H9 (cell line): ENCODE results near the gene TNK2. TPM values are rescaled to one million over a fixed set of nuclear protein-coding genes. Genes with fewer than 3 reads are reported as not detected.

Experiments used
- DNase-seq: peaks from one replicate; pipeline ENCODE4 v3.0.0-alpha.2; 2017
- H2AFZ ChIP-seq: one replicate; pipeline ENCODE4 v1.6.1; 2013; ENCODE audit warnings: mild to moderate bottlenecking, low read length, control low read depth, moderate library complexity
- H2AK5ac ChIP-seq: 2 replicates; pipeline ENCODE4 v1.6.1; 2013; ENCODE audit warnings: low read length, control low read depth, mixed read lengths; ENCODE audit not compliant: insufficient read length
- H2BK120ac ChIP-seq: one replicate; pipeline ENCODE4 v1.6.1; 2013; ENCODE audit warnings: low read depth, mild to moderate bottlenecking, low read length, control low read depth, inconsistent platforms; ENCODE audit not compliant: poor library complexity, severe bottlenecking
- H2BK12ac ChIP-seq: 2 replicates; pipeline ENCODE4 v1.6.1; 2013; ENCODE audit warnings: low read length, control low read depth, mixed read lengths, low read depth; ENCODE audit not compliant: insufficient read length
- H2BK15ac ChIP-seq: 2 replicates; pipeline ENCODE4 v1.6.1; 2013; ENCODE audit warnings: low read depth, low read length, control low read depth
- H2BK20ac ChIP-seq: one replicate; pipeline ENCODE4 v1.6.1; 2013; ENCODE audit warnings: low read depth, mild to moderate bottlenecking, low read length, control low read depth, inconsistent platforms; ENCODE audit not compliant: poor library complexity, severe bottlenecking
- H2BK5ac ChIP-seq: 2 replicates; pipeline ENCODE4 v1.6.1; 2013; ENCODE audit warnings: low read length, control low read depth, mixed read lengths; ENCODE audit not compliant: insufficient read length
- H3K14ac ChIP-seq: 2 replicates; pipeline ENCODE4 v1.6.1; 2013; ENCODE audit warnings: low read length, control low read depth; ENCODE audit not compliant: insufficient read depth
- H3K18ac ChIP-seq: 2 replicates; pipeline ENCODE4 v1.6.1; 2013; ENCODE audit warnings: low read depth, mild to moderate bottlenecking, mixed read lengths, low read length, control low read depth; ENCODE audit not compliant: insufficient read length
- H3K23ac ChIP-seq: 2 replicates; pipeline ENCODE4 v1.6.1; 2013; ENCODE audit warnings: low read length, control low read depth, mixed read lengths, low read depth; ENCODE audit not compliant: insufficient read length
- H3K23me2 ChIP-seq: 2 replicates; pipeline ENCODE4 v1.6.1; 2013; ENCODE audit warnings: low read depth, mild to moderate bottlenecking, mixed read lengths, low read length, control low read depth; ENCODE audit not compliant: insufficient read length, poor library complexity, severe bottlenecking
- H3K27ac ChIP-seq: 2 replicates; pipeline ENCODE4 v1.5.1; 2013; ENCODE audit warnings: low read length, control low read depth, mixed read lengths, low read depth; ENCODE audit not compliant: insufficient read length
- H3K27me3 ChIP-seq: 2 replicates; pipeline ENCODE4 v1.6.1; 2013; ENCODE audit warnings: low read length, control low read depth, inconsistent platforms; ENCODE audit not compliant: insufficient read depth
- H3K4ac ChIP-seq: 2 replicates; pipeline ENCODE4 v1.6.1; 2013; ENCODE audit warnings: low read depth, mild to moderate bottlenecking, control low read depth, inconsistent platforms, low read length, moderate library complexity
- H3K4me1 ChIP-seq: 2 replicates; pipeline ENCODE4 v1.6.1; 2013; ENCODE audit warnings: low read length, control low read depth, inconsistent platforms; ENCODE audit not compliant: insufficient read depth
- H3K4me2 ChIP-seq: 2 replicates; pipeline ENCODE4 v1.6.1; 2013; ENCODE audit warnings: low read length, control low read depth, mixed read lengths; ENCODE audit not compliant: insufficient read length, insufficient read depth
- H3K56ac ChIP-seq: 2 replicates; pipeline ENCODE4 v1.6.1; 2013; ENCODE audit warnings: low read depth, mild to moderate bottlenecking, mixed read lengths, low read length, control low read depth; ENCODE audit not compliant: insufficient read length
- H3K79me1 ChIP-seq: 2 replicates; pipeline ENCODE4 v1.6.1; 2013; ENCODE audit warnings: low read depth, mild to moderate bottlenecking, moderate library complexity, low read length, control low read depth, inconsistent platforms; ENCODE audit not compliant: insufficient read depth, poor library complexity, severe bottlenecking
- H3K79me2 ChIP-seq: 2 replicates; pipeline ENCODE4 v1.6.1; 2013; ENCODE audit warnings: low read length, control low read depth, inconsistent platforms; ENCODE audit not compliant: insufficient read depth
- H3K9ac ChIP-seq: 2 replicates; pipeline ENCODE4 v1.6.1; 2013; ENCODE audit warnings: low read length, control low read depth, mixed read lengths; ENCODE audit not compliant: insufficient read length; ENCODE audit errors: extremely low read depth
- H3K9me3 ChIP-seq: one replicate; pipeline ENCODE4 v1.6.1; 2013; ENCODE audit warnings: low read depth, low read length, inconsistent platforms; ENCODE audit not compliant: control insufficient read depth
- H3T11ph ChIP-seq: one replicate; pipeline ENCODE4 v1.6.1; 2013; ENCODE audit warnings: mild to moderate bottlenecking, low read length, control low read depth, inconsistent platforms
- H4K20me1 ChIP-seq: one replicate; pipeline ENCODE4 v1.6.1; 2013; ENCODE audit not compliant: control insufficient read depth, insufficient read length, insufficient read depth
- H4K5ac ChIP-seq: 2 replicates; pipeline ENCODE4 v1.6.1; 2013; ENCODE audit warnings: low read depth, mild to moderate bottlenecking, mixed read lengths, low read length, control low read depth; ENCODE audit not compliant: insufficient read length
- H4K8ac ChIP-seq: replicated peaks from 2 replicates; pipeline ENCODE4 v1.6.1; 2013; ENCODE audit warnings: low read length, control low read depth, mixed read lengths, low read depth; ENCODE audit not compliant: insufficient read length
- H4K91ac ChIP-seq: 2 replicates; pipeline ENCODE4 v1.6.1; 2013; ENCODE audit warnings: low read depth, mild to moderate bottlenecking, moderate library complexity, mixed read lengths, low read length, control low read depth; ENCODE audit not compliant: insufficient read length
- H3K27ac Mint-ChIP-seq, 3 experiments: 2 replicates in 2 of 3; 3 replicates in 1 of 3; pipeline ENCODE4 v1.8.0; 2020 to 2021; ENCODE audit warnings: mixed read lengths in 3 of 3, mild to moderate bottlenecking in 1 of 3, moderate library complexity in 1 of 3
- H3K27me3 Mint-ChIP-seq: 2 replicates; pipeline ENCODE4 v1.8.0; 2021; ENCODE audit warnings: low read depth, mild to moderate bottlenecking, moderate library complexity, mixed read lengths
- H3K36me3 Mint-ChIP-seq, 3 experiments: 2 replicates in 2 of 3; 3 replicates in 1 of 3; pipeline ENCODE4 v1.8.0; 2020 to 2021; ENCODE audit warnings: low read depth in 3 of 3, mixed read lengths in 3 of 3; ENCODE audit not compliant: insufficient read depth in 1 of 3
- H3K4me1 Mint-ChIP-seq, 2 experiments: 2 replicates each; pipeline ENCODE4 v1.8.0; 2020; ENCODE audit warnings: mixed read lengths in 2 of 2
- H3K4me3 Mint-ChIP-seq, 2 experiments: 2 replicates in 1 of 2; 3 replicates in 1 of 2; pipeline ENCODE4 v1.8.0; 2020 to 2021; ENCODE audit warnings: mild to moderate bottlenecking in 2 of 2, mixed read lengths in 2 of 2, moderate library complexity in 1 of 2
- H3K9me3 Mint-ChIP-seq, 2 experiments: 2 replicates in 1 of 2; 3 replicates in 1 of 2; pipeline ENCODE4 v1.8.0; 2020; ENCODE audit warnings: mild to moderate bottlenecking in 2 of 2, mixed read lengths in 2 of 2, moderate library complexity in 1 of 2
- WGBS: extraction: QIAGEN DNeasy Blood & Tissue Kit; methylation state at CpG from one replicate; pipeline ENCODE4 v1.1.7; 2013; ENCODE audit warnings: missing lambda C conversion rate, low lambda C conversion rate, mixed read lengths; ENCODE audit not compliant: insufficient read length; ENCODE audit errors: extremely low coverage; 5-methylcytosine and 5-hydroxymethylcytosine counted together
- total RNA-seq: library from RNA; stranded (reverse); gene quantifications from 2 replicates; pipeline ENCODE4 v1.2.1, GENCODE V29; 2021
- TF ChIP-seq, protein P1 (sequence below): fragments of 200-600 bp; sonication (generic); conservative IDR thresholded peaks from 3 replicates; pipeline ENCODE4 v1.8.0; 2021; ENCODE audit warnings: antibody characterized with exemption, mild to moderate bottlenecking

Gene TNK2
- total RNA-seq, 1 experiment from 2014 or later: 34.5 TPM

- no peak overlapping the region for H3K18ac ChIP-seq
- no peak overlapping the region for H3K27ac ChIP-seq
Observed at GRCh38 chr3:195911946-195912270, 3.6 kb upstream of the TNK2 start.

More at GRCh38 chr3:195911946-195912270, 3.6 kb upstream of the TNK2 start:
- Histone ChIP-seq H3K14ac (no peak overlapping the region), H2AFZ (no peak overlapping the region), H3K27me3 (no peaks in the 10 kb centered on the region), H3K23me2 (peaks cover 18% of the 10 kb centered on the region), H4K20me1 (no peaks in the 10 kb centered on the region), H2BK20ac (no peak overlapping the region), H3K9me3 (no peaks in the 10 kb centered on the region), H3T11ph (no peak overlapping the region), H2BK5ac (no peak overlapping the region), H3K79me2 (no peaks in the 10 kb centered on the region), H2AK5ac (no peak overlapping the region), H3K4me2 (no peak overlapping the region), H2BK12ac (no peak overlapping the region), H4K5ac (no peak overlapping the region), H3K4ac (no peak overlapping the region), H2BK15ac (no peak overlapping the region), H2BK120ac (no peak overlapping the region), H4K8ac (no peak overlapping the region), H4K91ac (no peak overlapping the region), H3K9ac (no peak overlapping the region), H3K4me1 (peaks cover 4% of the 10 kb centered on the region; the same call in 1 of the 2 replicates), H3K79me1 (no peaks in the 10 kb centered on the region), H3K23ac (no peak overlapping the region), H3K56ac (no peak overlapping the region)
- H3K9me3 Mint-ChIP-seq: no peaks in the 10 kb centered on the region; a peak in 1 of 5 replicates
- H3K4me3 Mint-ChIP-seq: no peak overlapping the region
- H3K36me3 Mint-ChIP-seq: no peaks in the 10 kb centered on the region; a peak in 3 of 7 replicates
- no CpG with 5 or more reads among the region's 4 CpGs for WGBS
- peak overlapping the region; percentile 55 to 79 (median 77); a peak in 3 of 7 replicates for H3K27ac Mint-ChIP-seq
- TF ChIP-seq, protein P1, sequence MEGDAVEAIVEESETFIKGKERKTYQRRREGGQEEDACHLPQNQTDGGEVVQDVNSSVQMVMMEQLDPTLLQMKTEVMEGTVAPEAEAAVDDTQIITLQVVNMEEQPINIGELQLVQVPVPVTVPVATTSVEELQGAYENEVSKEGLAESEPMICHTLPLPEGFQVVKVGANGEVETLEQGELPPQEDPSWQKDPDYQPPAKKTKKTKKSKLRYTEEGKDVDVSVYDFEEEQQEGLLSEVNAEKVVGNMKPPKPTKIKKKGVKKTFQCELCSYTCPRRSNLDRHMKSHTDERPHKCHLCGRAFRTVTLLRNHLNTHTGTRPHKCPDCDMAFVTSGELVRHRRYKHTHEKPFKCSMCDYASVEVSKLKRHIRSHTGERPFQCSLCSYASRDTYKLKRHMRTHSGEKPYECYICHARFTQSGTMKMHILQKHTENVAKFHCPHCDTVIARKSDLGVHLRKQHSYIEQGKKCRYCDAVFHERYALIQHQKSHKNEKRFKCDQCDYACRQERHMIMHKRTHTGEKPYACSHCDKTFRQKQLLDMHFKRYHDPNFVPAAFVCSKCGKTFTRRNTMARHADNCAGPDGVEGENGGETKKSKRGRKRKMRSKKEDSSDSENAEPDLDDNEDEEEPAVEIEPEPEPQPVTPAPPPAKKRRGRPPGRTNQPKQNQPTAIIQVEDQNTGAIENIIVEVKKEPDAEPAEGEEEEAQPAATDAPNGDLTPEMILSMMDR: no peak
- H3K4me1 Mint-ChIP-seq: peaks cover 37 to 45% of the 10 kb centered on the region in 2 experiments
- peak; percentile 45 for DNase-seq
- H3K27me3 Mint-ChIP-seq: peaks cover 16% of the 10 kb centered on the region
